ENCODE measurements around the gene FBN1.

FBN1 gene

GRCh38 chr15:48556159-48556897 is 89.2 kb downstream of the FBN1 start:
- DNase-seq (ENCODE audit: low read depth in 2 of 2, low spot score in 1 of 2) = no peak

- DNase-seq (ENCODE audit: low read depth in 2 of 2, low spot score in 1 of 2) = no peak
Measured at GRCh38 chr15:48555241-48555881, 90.1 kb downstream of the FBN1 start.

- no peak for DNase-seq (ENCODE audit: low read depth in 2 of 2, low spot score in 1 of 2)
Measured at GRCh38 chr15:48554112-48554511, 91.4 kb downstream of the FBN1 start.

- no peak for DNase-seq (ENCODE audit: low read depth in 2 of 2, low spot score in 1 of 2)
Measured at GRCh38 chr15:48553559-48553958, 92.0 kb downstream of the FBN1 start.

GRCh38 chr15:48550822-48551525 is 94.5 kb downstream of the FBN1 start:
- DNase-seq (ENCODE audit: low read depth in 2 of 2, low spot score in 1 of 2) = no peak

GRCh38 chr15:48548455-48548854 is 97.1 kb downstream of the FBN1 start:
- DNase-seq (ENCODE audit: low read depth in 2 of 2, low spot score in 1 of 2) = no peak

- no peak for DNase-seq (ENCODE audit: low read depth in 2 of 2, low spot score in 1 of 2)
Measured at GRCh38 chr15:48547286-48547685, 98.2 kb downstream of the FBN1 start.

- DNase-seq (ENCODE audit: low read depth in 2 of 2, low spot score in 1 of 2) = no peak
Measured at GRCh38 chr15:48546296-48546695, 99.2 kb downstream of the FBN1 start.

- no peak for DNase-seq (ENCODE audit: low read depth in 2 of 2, low spot score in 1 of 2)
Measured at GRCh38 chr15:48544778-48545177, 100.7 kb downstream of the FBN1 start.

GRCh38 chr15:48541341-48542278 is 103.9 kb downstream of the FBN1 start:
- DNase-seq (ENCODE audit: low read depth in 2 of 2, low spot score in 1 of 2) = no peak

GRCh38 chr15:48540756-48541155 is 104.8 kb downstream of the FBN1 start:
- no peak for DNase-seq (ENCODE audit: low read depth in 2 of 2, low spot score in 1 of 2)

- DNase-seq (ENCODE audit: low read depth in 2 of 2, low spot score in 1 of 2) = no peak
Measured at GRCh38 chr15:48538941-48539340, 106.6 kb downstream of the FBN1 start.

- no peak for DNase-seq (ENCODE audit: low read depth in 2 of 2, low spot score in 1 of 2)
Measured at GRCh38 chr15:48537271-48538113, 108.0 kb downstream of the FBN1 start.

- no peak for DNase-seq (ENCODE audit: low read depth in 2 of 2, low spot score in 1 of 2)
Measured at GRCh38 chr15:48536681-48537091, 108.8 kb downstream of the FBN1 start.

- DNase-seq (ENCODE audit: low read depth in 2 of 2, low spot score in 1 of 2) = no peak
Measured at GRCh38 chr15:48533982-48534381, 111.5 kb downstream of the FBN1 start.

- no peak for DNase-seq (ENCODE audit: low read depth in 2 of 2, low spot score in 1 of 2)
Measured at GRCh38 chr15:48532946-48533345, 112.6 kb downstream of the FBN1 start.

GRCh38 chr15:48530528-48530927 is 115.0 kb downstream of the FBN1 start:
- DNase-seq (ENCODE audit: low read depth in 2 of 2, low spot score in 1 of 2) = no peak

- no peak for DNase-seq (ENCODE audit: low read depth in 2 of 2, low spot score in 1 of 2)
Measured at GRCh38 chr15:48528921-48529320, 116.6 kb downstream of the FBN1 start.

- DNase-seq (ENCODE audit: low read depth in 2 of 2, low spot score in 1 of 2) = no peak
Measured at GRCh38 chr15:48527517-48527916, 118.0 kb downstream of the FBN1 start.

GRCh38 chr15:48522911-48523310 is 122.6 kb downstream of the FBN1 start:
- DNase-seq (ENCODE audit: low read depth in 2 of 2, low spot score in 1 of 2) = no peak
